Loucy (cell line): ENCODE data around the gene KCNQ5.

Source experiments
- H2AFZ ChIP-seq: fragments of 200-600 bp; sonication (generic); 2 replicates; pipeline ENCODE4 v1.6.0; 2016; ENCODE audit warnings: antibody characterized with exemption, mild to moderate bottlenecking, low read length, moderate library complexity
- H3F3A ChIP-seq: fragments of 200-600 bp; 2 replicates; pipeline ENCODE4 v1.6.0; 2016; ENCODE audit warnings: antibody characterized with exemption, low read depth, mild to moderate bottlenecking
- H3K27me3 ChIP-seq: fragments of 200-600 bp; sonication (generic); 2 replicates; pipeline ENCODE4 v1.6.1; 2014; ENCODE audit warnings: low read length, mild to moderate bottlenecking; ENCODE audit not compliant: insufficient read depth, poor library complexity, severe bottlenecking
- H3K36me3 ChIP-seq: fragments of 200-600 bp; sonication (generic); 2 replicates; pipeline ENCODE4 v1.6.1; 2016; ENCODE audit warnings: low read length; ENCODE audit not compliant: insufficient read depth
- H3K4me1 ChIP-seq: fragments of 200-600 bp; sonication (generic); 2 replicates; pipeline ENCODE4 v1.5.1; 2014; ENCODE audit warnings: low read length, mild to moderate bottlenecking; ENCODE audit not compliant: insufficient read depth, poor library complexity, severe bottlenecking
- H3K4me2 ChIP-seq: fragments of 200-600 bp; sonication (generic); 2 replicates; pipeline ENCODE4 v1.6.0; 2014; ENCODE audit warnings: antibody characterized with exemption, low read length, low read depth, mild to moderate bottlenecking; ENCODE audit not compliant: poor library complexity, severe bottlenecking
- H3K4me3 ChIP-seq: fragments of 200-600 bp; sonication (generic); 2 replicates; pipeline ENCODE4 v1.5.1; 2014; ENCODE audit warnings: low read length, mild to moderate bottlenecking, mixed read lengths; ENCODE audit not compliant: poor library complexity, severe bottlenecking
- H3K79me2 ChIP-seq: fragments of 200-600 bp; sonication (generic); 2 replicates; pipeline ENCODE4 v1.6.1; 2014; ENCODE audit warnings: low read length; ENCODE audit not compliant: insufficient read depth
- H3K9ac ChIP-seq: fragments of 200-600 bp; sonication (generic); 2 replicates; pipeline ENCODE4 v1.6.0; 2014; ENCODE audit warnings: mild to moderate bottlenecking, low read depth, low read length, moderate library complexity; ENCODE audit not compliant: poor library complexity, severe bottlenecking
- H3K9me2 ChIP-seq: fragments of 200-600 bp; sonication (generic); replicated peaks from 2 replicates; pipeline ENCODE4 v1.6.1; 2016; ENCODE audit warnings: low read depth, low read length, mixed read lengths
- H3K9me3 ChIP-seq: fragments of 200-600 bp; sonication (generic); 2 replicates; pipeline ENCODE4 v1.6.1; 2014; ENCODE audit warnings: mild to moderate bottlenecking, antibody characterized with exemption, low read length, low read depth; ENCODE audit not compliant: insufficient read depth
- H4K20me1 ChIP-seq: fragments of 200-600 bp; sonication (generic); 2 replicates; pipeline ENCODE4 v1.6.0; 2014; ENCODE audit warnings: antibody characterized with exemption, low read length, mild to moderate bottlenecking; ENCODE audit not compliant: insufficient read depth, poor library complexity, severe bottlenecking
- EZH2phosphoT487 ChIP-seq: fragments of 200-600 bp; IDR thresholded peaks from 2 replicates; pipeline ENCODE4 v1.6.1; 2018; ENCODE audit warnings: antibody characterized with exemption, mild to moderate bottlenecking, moderate library complexity, borderline replicate concordance
- TF ChIP-seq, protein P1 (sequence below): fragments of 200-600 bp; sonication (generic); conservative IDR thresholded peaks from 2 replicates; pipeline ENCODE4 v1.5.1; 2014; ENCODE audit warnings: mild to moderate bottlenecking, antibody characterized with exemption, low read length

The KCNQ5 gene

DNA sequence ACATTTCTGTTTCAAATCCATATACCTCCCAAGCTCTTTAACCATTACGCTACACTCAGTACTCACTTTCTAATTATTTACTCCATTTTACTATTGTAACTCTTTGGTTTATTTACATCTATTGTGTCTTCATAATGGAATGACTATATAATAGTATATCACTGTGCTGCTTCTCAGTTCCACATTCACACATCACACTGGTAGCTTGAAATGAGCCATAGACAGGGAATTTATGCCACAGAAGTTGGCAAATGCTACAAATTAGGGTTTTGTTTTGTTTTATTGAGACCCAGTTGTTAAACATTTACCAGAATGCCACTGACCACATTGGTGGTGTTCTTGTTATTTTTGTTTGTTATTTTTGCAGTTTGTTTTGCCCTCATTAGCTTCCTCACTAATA lies 213.9 kb downstream of the KCNQ5 start:
- Histone ChIP-seq H3K4me3 (no peak overlapping the region), H3K4me2 (no peak overlapping the region), H3K9me2 (no peaks in the 10 kb centered on the region), H3K79me2 (no peaks in the 10 kb centered on the region), H3K36me3 (no peaks in the 10 kb centered on the region), H3K9me3 (no peaks in the 10 kb centered on the region), H3F3A (no peaks in the 10 kb centered on the region), H3K4me1 (no peaks in the 10 kb centered on the region), H4K20me1 (no peaks in the 10 kb centered on the region), H3K27me3 (no peaks in the 10 kb centered on the region), H2AFZ (no peak overlapping the region), H3K9ac (no peak overlapping the region)
- no peak for TF ChIP-seq EZH2phosphoT487
- TF ChIP-seq, protein P1, sequence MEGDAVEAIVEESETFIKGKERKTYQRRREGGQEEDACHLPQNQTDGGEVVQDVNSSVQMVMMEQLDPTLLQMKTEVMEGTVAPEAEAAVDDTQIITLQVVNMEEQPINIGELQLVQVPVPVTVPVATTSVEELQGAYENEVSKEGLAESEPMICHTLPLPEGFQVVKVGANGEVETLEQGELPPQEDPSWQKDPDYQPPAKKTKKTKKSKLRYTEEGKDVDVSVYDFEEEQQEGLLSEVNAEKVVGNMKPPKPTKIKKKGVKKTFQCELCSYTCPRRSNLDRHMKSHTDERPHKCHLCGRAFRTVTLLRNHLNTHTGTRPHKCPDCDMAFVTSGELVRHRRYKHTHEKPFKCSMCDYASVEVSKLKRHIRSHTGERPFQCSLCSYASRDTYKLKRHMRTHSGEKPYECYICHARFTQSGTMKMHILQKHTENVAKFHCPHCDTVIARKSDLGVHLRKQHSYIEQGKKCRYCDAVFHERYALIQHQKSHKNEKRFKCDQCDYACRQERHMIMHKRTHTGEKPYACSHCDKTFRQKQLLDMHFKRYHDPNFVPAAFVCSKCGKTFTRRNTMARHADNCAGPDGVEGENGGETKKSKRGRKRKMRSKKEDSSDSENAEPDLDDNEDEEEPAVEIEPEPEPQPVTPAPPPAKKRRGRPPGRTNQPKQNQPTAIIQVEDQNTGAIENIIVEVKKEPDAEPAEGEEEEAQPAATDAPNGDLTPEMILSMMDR: no peak

GRCh38 chr6:72836971-72837370 lies 215.1 kb downstream of the KCNQ5 start:
- H3K79me2 ChIP-seq: no peaks in the 10 kb centered on the region
- TF ChIP-seq, protein P1: no peak
- no peak for TF ChIP-seq EZH2phosphoT487

GRCh38 chr6:72841195-72841594 lies 219.3 kb downstream of the KCNQ5 start:
- H3K9ac ChIP-seq: no peak overlapping the region
- TF ChIP-seq, protein P1: no peak
- no peak for TF ChIP-seq EZH2phosphoT487
- H3K9me2 ChIP-seq: no peaks in the 10 kb centered on the region
- no peak overlapping the region for H3K4me3 ChIP-seq
- no peaks in the 10 kb centered on the region for H4K20me1 ChIP-seq
- no peak overlapping the region for H3K4me2 ChIP-seq
- H3F3A ChIP-seq: no peaks in the 10 kb centered on the region
- H3K36me3 ChIP-seq: no peaks in the 10 kb centered on the region
- no peak overlapping the region for H2AFZ ChIP-seq
- H3K9me3 ChIP-seq: no peaks in the 10 kb centered on the region
- no peaks in the 10 kb centered on the region for H3K4me1 ChIP-seq
- H3K79me2 ChIP-seq: no peaks in the 10 kb centered on the region
- H3K27me3 ChIP-seq: no peaks in the 10 kb centered on the region

More at GRCh38 chr6:72836971-72837370, 215.1 kb downstream of the KCNQ5 start:
- Histone ChIP-seq H3K27me3 (no peaks in the 10 kb centered on the region), H3K4me2 (no peak overlapping the region), H3K4me1 (no peaks in the 10 kb centered on the region), H3K9ac (no peak overlapping the region), H3K4me3 (no peak overlapping the region), H3K9me3 (no peaks in the 10 kb centered on the region), H3K36me3 (no peaks in the 10 kb centered on the region), H2AFZ (no peak overlapping the region), H4K20me1 (no peaks in the 10 kb centered on the region), H3F3A (no peaks in the 10 kb centered on the region), H3K9me2 (no peaks in the 10 kb centered on the region)
